Measurements from ENCODE around the gene EEIG1. TPM values are rescaled to one million over a fixed set of nuclear protein-coding genes. Genes with fewer than 3 reads are reported as not detected.

Gene EEIG1
- total RNA-seq, 2 donors from 2014 or later: 157 to 175 TPM

- ATAC-seq (no peak), DNase-seq (no peak)
- intact Hi-C loops (cut with DNase I, micrococcal nuclease): loop anchor here in 1 of 2 donors (10.0 kb wide), 1 partner anchor 167 kb away; no protein-coding TSS in a partner anchor
Measured at GRCh38 chr9:127947841-127948710, 32.7 kb downstream of the EEIG1 start.

GRCh38 chr9:127946728-127947127 lies 34.1 kb downstream of the EEIG1 start:
- ATAC-seq: no peak
- no peak for DNase-seq
- intact Hi-C loops (cut with DNase I, micrococcal nuclease): loop anchor here in 1 of 2 donors (10.0 kb wide), 1 partner anchor 168 kb away; no protein-coding TSS in a partner anchor

GRCh38 chr9:127945942-127946341 lies 34.8 kb downstream of the EEIG1 start:
- DNase-seq (no peak), ATAC-seq (no peak)

GRCh38 chr9:127945338-127945737 lies 35.5 kb downstream of the EEIG1 start:
- no peak for DNase-seq
- intact Hi-C loops (cut with DNase I, micrococcal nuclease): loop anchor here in 1 of 2 donors (2.0 to 10.0 kb wide), 2 partner anchors 89 to 169 kb away; no protein-coding TSS in a partner anchor
- ATAC-seq: no peak

More at GRCh38 chr9:127945942-127946341, 34.8 kb downstream of the EEIG1 start:
- intact Hi-C loops (cut with DNase I, micrococcal nuclease): loop anchor here in 1 of 2 donors (2.0 to 10.0 kb wide), 2 partner anchors 89 to 169 kb away; no protein-coding TSS in a partner anchor

GRCh38 chr9:127944586-127945218 lies 36.1 kb downstream of the EEIG1 start:
- no peak for DNase-seq
- intact Hi-C loops (cut with DNase I, micrococcal nuclease): loop anchor here (2.0 to 10.0 kb wide), 3 partner anchors 90 to 170 kb away; no protein-coding TSS in a partner anchor
- no peak for ATAC-seq

GRCh38 chr9:127943731-127944144 lies 37.1 kb downstream of the EEIG1 start:
- DNase-seq: peak; percentile 84 to 88
- peak; percentile 81 for ATAC-seq
- intact Hi-C loops (cut with DNase I, micrococcal nuclease): loop anchor here (2.0 to 10.0 kb wide), 3 partner anchors 91 to 171 kb away; no protein-coding TSS in a partner anchor

GRCh38 chr9:127943011-127943662 lies 37.7 kb downstream of the EEIG1 start:
- intact Hi-C loops (cut with DNase I, micrococcal nuclease): loop anchor here (5.0 to 10.0 kb wide), 2 partner anchors 94 to 172 kb away; no protein-coding TSS in a partner anchor
- DNase-seq: no peak
- no peak for ATAC-seq

GRCh38 chr9:127942216-127943010 lies 38.4 kb downstream of the EEIG1 start:
- peak; percentile 40 for ATAC-seq
- intact Hi-C loops (cut with DNase I, micrococcal nuclease): loop anchor here (5.0 to 10.0 kb wide), 2 partner anchors 95 to 172 kb away; no protein-coding TSS in a partner anchor
- peak in 1 of 2 donors; percentile 64 for DNase-seq

GRCh38 chr9:127941961-127942215 lies 38.9 kb downstream of the EEIG1 start:
- DNase-seq (no peak), ATAC-seq (no peak)
- intact Hi-C loops (cut with DNase I, micrococcal nuclease): loop anchor here (5.0 to 10.0 kb wide), 2 partner anchors 95 to 173 kb away; no protein-coding TSS in a partner anchor

GRCh38 chr9:127941062-127941960 lies 39.5 kb downstream of the EEIG1 start:
- no peak for DNase-seq
- ATAC-seq: no peak
- intact Hi-C loops (cut with DNase I, micrococcal nuclease): loop anchor here (5.0 to 10.0 kb wide), 2 partner anchors 96 to 173 kb away; no protein-coding TSS in a partner anchor

- DNase-seq (no peak), ATAC-seq (no peak)
- intact Hi-C loops (cut with DNase I, micrococcal nuclease): loop anchor here (5.0 to 10.0 kb wide), 2 partner anchors 97 to 174 kb away; no protein-coding TSS in a partner anchor
Measured at GRCh38 chr9:127940593-127940992, 40.2 kb downstream of the EEIG1 start.

- ATAC-seq: peak; percentile 25
- intact Hi-C loops (cut with DNase I, micrococcal nuclease): no loop called here
Measured at GRCh38 chr9:127938298-127938690, 42.5 kb downstream of the EEIG1 start.

GRCh38 chr9:127937388-127938297 lies 43.1 kb downstream of the EEIG1 start, which contains the start of gene DPM2:
Gene DPM2 (minus strand): TSS chr9:127937854. CDS start chr9:127937820, 34 bp downstream.
- ATAC-seq (peak; percentile 86), DNase-seq (peak; percentile 83 to 88)
- intact Hi-C loops (cut with DNase I, micrococcal nuclease): no loop called here

More at GRCh38 chr9:127938298-127938690, 42.5 kb downstream of the EEIG1 start:
- peak in 1 of 2 donors; percentile 41 for DNase-seq

- no peak for DNase-seq
- intact Hi-C loops (cut with DNase I, micrococcal nuclease): no loop called here
- no peak for ATAC-seq
Measured at GRCh38 chr9:127937056-127937387, 43.8 kb downstream of the EEIG1 start.

- intact Hi-C loops (cut with DNase I, micrococcal nuclease): no loop called here
- DNase-seq (no peak), ATAC-seq (no peak)
Measured at GRCh38 chr9:127936347-127936852, 44.4 kb downstream of the EEIG1 start.

GRCh38 chr9:127935765-127936221 lies 45.0 kb downstream of the EEIG1 start:
- DNase-seq: no peak
- no peak for ATAC-seq
- intact Hi-C loops (cut with DNase I, micrococcal nuclease): no loop called here

All from left colon (tissue), 2 donors.